Measurements from ENCODE around the gene TRAPPC8. TPM values are rescaled to one million over a fixed set of nuclear protein-coding genes. Genes with fewer than 3 reads are reported as not detected.
A peak's percentile ranks its signal among the peaks of the same experiment; 100 is the strongest.

The TRAPPC8 gene
- total and polyA plus RNA-seq, 2 experiments from 2014 or later, result 27.2 to 66.2 TPM

DNA sequence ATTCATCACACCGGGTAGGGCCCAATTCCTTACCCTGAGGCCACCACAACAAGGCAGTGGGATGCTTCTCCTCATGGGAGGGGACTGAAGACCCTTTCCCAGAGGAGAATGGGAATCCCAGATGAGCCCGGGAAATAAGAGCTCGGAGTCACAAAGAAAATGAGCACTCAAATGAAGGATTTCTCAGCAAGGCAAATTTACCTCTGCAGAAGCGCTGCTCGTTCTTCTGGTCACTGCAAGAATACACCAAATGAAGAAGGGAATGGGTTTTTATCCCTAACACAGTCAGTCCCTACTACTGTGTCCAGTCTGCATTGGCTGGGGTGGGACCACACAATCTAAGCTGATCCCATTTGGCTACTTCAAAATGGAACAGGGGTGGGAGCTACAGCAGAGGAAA lies 35.7 kb upstream of the TRAPPC8 start:
- no peaks in the 10 kb centered on the region for H3K4me1 ChIP-seq (ENCODE audit: insufficient read depth)
- no peaks in the 10 kb centered on the region for H3F3A ChIP-seq (replicated peaks; ENCODE audit: low read depth)
- no peaks in the 10 kb centered on the region for H4K20me1 ChIP-seq (replicated peaks; ENCODE audit: insufficient read depth)
- H3K4me3 ChIP-seq, result no peak overlapping the region
- no peak overlapping the region for H3K4me2 ChIP-seq
- Mint-ChIP-seq H3K9me3 (peaks cover 60% of the 10 kb centered on the region), H3K4me3 (no peak overlapping the region), H3K27me3 (ENCODE audit: insufficient read depth, low read depth, poor library complexity) (peaks cover 5% of the 10 kb centered on the region), H3K36me3 (ENCODE audit: low read depth) (peaks cover 38% of the 10 kb centered on the region), H3K27ac (no peak overlapping the region), H3K4me1 (no peaks in the 10 kb centered on the region)
- H2AFZ ChIP-seq, result no peak overlapping the region
- no peaks in the 10 kb centered on the region; the same call in 1 of the 2 replicates for H3K36me3 ChIP-seq (ENCODE audit: insufficient read depth)
- H3K9me2 ChIP-seq (ENCODE audit: insufficient read depth), result peaks cover 6% of the 10 kb centered on the region; the same call in 1 of the 2 replicates
- no peaks in the 10 kb centered on the region for H3K79me2 ChIP-seq (replicated peaks; ENCODE audit: insufficient read depth)
- no peaks in the 10 kb centered on the region for H3K27me3 ChIP-seq (ENCODE audit: insufficient read depth)
- TF ChIP-seq, protein P1, sequence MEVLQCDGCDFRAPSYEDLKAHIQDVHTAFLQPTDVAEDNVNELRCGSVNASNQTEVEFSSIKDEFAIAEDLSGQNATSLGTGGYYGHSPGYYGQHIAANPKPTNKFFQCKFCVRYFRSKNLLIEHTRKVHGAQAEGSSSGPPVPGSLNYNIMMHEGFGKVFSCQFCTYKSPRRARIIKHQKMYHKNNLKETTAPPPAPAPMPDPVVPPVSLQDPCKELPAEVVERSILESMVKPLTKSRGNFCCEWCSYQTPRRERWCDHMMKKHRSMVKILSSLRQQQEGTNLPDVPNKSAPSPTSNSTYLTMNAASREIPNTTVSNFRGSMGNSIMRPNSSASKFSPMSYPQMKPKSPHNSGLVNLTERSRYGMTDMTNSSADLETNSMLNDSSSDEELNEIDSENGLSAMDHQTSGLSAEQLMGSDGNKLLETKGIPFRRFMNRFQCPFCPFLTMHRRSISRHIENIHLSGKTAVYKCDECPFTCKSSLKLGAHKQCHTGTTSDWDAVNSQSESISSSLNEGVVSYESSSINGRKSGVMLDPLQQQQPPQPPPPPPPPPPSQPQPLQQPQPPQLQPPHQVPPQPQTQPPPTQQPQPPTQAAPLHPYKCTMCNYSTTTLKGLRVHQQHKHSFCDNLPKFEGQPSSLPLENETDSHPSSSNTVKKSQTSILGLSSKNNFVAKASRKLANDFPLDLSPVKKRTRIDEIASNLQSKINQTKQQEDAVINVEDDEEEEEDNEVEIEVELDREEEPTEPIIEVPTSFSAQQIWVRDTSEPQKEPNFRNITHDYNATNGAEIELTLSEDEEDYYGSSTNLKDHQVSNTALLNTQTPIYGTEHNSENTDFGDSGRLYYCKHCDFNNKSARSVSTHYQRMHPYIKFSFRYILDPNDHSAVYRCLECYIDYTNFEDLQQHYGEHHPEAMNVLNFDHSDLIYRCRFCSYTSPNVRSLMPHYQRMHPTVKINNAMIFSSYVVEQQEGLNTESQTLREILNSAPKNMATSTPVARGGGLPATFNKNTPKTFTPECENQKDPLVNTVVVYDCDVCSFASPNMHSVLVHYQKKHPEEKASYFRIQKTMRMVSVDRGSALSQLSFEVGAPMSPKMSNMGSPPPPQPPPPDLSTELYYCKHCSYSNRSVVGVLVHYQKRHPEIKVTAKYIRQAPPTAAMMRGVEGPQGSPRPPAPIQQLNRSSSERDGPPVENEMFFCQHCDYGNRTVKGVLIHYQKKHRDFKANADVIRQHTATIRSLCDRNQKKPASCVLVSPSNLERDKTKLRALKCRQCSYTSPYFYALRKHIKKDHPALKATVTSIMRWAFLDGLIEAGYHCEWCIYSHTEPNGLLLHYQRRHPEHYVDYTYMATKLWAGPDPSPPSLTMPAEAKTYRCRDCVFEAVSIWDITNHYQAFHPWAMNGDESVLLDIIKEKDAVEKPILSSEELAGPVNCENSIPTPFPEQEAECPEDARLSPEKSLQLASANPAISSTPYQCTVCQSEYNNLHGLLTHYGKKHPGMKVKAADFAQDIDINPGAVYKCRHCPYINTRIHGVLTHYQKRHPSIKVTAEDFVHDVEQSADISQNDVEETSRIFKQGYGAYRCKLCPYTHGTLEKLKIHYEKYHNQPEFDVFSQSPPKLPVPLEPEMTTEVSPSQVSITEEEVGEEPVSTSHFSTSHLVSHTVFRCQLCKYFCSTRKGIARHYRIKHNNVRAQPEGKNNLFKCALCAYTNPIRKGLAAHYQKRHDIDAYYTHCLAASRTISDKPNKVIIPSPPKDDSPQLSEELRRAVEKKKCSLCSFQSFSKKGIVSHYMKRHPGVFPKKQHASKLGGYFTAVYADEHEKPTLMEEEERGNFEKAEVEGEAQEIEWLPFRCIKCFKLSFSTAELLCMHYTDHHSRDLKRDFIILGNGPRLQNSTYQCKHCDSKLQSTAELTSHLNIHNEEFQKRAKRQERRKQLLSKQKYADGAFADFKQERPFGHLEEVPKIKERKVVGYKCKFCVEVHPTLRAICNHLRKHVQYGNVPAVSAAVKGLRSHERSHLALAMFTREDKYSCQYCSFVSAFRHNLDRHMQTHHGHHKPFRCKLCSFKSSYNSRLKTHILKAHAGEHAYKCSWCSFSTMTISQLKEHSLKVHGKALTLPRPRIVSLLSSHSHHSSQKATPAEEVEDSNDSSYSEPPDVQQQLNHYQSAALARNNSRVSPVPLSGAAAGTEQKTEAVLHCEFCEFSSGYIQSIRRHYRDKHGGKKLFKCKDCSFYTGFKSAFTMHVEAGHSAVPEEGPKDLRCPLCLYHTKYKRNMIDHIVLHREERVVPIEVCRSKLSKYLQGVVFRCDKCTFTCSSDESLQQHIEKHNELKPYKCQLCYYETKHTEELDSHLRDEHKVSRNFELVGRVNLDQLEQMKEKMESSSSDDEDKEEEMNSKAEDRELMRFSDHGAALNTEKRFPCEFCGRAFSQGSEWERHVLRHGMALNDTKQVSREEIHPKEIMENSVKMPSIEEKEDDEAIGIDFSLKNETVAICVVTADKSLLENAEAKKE (CRISPR knock-in tag; IDR thresholded peaks at IDR 0.05), result no peak
- ATAC-seq, result no peak
- peak; percentile 17 for DNase-seq (ENCODE audit: low spot score)
- no peak overlapping the region for H3K27ac ChIP-seq (ENCODE audit: low read depth)

DNA sequence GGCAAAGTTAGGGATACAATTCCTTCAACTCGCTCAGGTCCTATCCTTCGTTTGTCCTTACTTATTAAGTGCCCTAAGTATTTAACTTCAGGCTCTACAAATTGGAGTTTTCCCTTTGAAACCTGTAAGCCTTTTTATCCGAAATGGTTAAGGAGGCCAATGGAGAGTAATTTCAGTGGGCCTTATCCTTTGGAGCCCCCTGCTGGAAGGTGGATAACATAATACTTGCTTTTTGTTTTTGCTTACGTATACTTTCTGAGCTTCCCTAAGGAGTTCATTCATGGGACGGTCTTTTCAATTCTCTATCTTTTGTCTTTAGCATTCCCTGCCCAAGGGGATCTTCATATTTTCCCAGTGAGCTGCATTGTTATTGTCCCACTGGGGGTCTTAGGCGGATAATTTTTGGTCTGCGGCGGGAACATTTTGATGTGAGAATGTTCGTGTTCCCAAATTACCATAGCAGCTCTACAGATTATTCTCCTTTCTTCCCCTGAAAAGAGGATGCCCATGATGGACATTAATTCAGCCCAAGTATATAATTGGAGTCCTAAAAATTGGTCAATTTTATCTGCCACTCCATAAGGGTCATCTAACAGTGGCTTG lies 34.4 kb upstream of the TRAPPC8 start:
- Histone ChIP-seq H3K4me2 (no peak overlapping the region), H3K27ac (ENCODE audit: low read depth) (no peak overlapping the region), H3K9me2 (ENCODE audit: insufficient read depth) (peaks cover 2% of the 10 kb centered on the region; the same call in 1 of the 2 replicates), H3K79me2 (replicated peaks; ENCODE audit: insufficient read depth) (no peaks in the 10 kb centered on the region), H3K27me3 (ENCODE audit: insufficient read depth) (no peaks in the 10 kb centered on the region), H4K20me1 (replicated peaks; ENCODE audit: insufficient read depth) (no peaks in the 10 kb centered on the region), H3K4me3 (no peak overlapping the region), H2AFZ (peak overlapping the region; percentile 30; the same call in 1 of the 2 replicates), H3K36me3 (ENCODE audit: insufficient read depth) (no peaks in the 10 kb centered on the region; the same call in 1 of the 2 replicates), H3K4me1 (ENCODE audit: insufficient read depth) (no peaks in the 10 kb centered on the region), H3F3A (replicated peaks; ENCODE audit: low read depth) (no peaks in the 10 kb centered on the region)
- Mint-ChIP-seq H3K27ac (no peak overlapping the region), H3K4me1 (no peaks in the 10 kb centered on the region), H3K9me3 (peaks cover 71% of the 10 kb centered on the region), H3K27me3 (ENCODE audit: insufficient read depth, low read depth, poor library complexity) (peaks cover 5% of the 10 kb centered on the region), H3K36me3 (ENCODE audit: low read depth) (peaks cover 44% of the 10 kb centered on the region), H3K4me3 (no peak overlapping the region)
- peak; percentile 86 for ATAC-seq
- peak; percentile 89 for DNase-seq (ENCODE audit: low spot score)
- TF ChIP-seq CREB1 (CRISPR knock-in tag; IDR thresholded peaks at IDR 0.05; ENCODE audit: low read depth) (peak; percentile 46; the same call in 1 of the 2 replicates), ZNF331 (CRISPR knock-in tag; IDR thresholded peaks at IDR 0.05; ENCODE audit: low read depth) (no peak)
- TF ChIP-seq, protein P2, sequence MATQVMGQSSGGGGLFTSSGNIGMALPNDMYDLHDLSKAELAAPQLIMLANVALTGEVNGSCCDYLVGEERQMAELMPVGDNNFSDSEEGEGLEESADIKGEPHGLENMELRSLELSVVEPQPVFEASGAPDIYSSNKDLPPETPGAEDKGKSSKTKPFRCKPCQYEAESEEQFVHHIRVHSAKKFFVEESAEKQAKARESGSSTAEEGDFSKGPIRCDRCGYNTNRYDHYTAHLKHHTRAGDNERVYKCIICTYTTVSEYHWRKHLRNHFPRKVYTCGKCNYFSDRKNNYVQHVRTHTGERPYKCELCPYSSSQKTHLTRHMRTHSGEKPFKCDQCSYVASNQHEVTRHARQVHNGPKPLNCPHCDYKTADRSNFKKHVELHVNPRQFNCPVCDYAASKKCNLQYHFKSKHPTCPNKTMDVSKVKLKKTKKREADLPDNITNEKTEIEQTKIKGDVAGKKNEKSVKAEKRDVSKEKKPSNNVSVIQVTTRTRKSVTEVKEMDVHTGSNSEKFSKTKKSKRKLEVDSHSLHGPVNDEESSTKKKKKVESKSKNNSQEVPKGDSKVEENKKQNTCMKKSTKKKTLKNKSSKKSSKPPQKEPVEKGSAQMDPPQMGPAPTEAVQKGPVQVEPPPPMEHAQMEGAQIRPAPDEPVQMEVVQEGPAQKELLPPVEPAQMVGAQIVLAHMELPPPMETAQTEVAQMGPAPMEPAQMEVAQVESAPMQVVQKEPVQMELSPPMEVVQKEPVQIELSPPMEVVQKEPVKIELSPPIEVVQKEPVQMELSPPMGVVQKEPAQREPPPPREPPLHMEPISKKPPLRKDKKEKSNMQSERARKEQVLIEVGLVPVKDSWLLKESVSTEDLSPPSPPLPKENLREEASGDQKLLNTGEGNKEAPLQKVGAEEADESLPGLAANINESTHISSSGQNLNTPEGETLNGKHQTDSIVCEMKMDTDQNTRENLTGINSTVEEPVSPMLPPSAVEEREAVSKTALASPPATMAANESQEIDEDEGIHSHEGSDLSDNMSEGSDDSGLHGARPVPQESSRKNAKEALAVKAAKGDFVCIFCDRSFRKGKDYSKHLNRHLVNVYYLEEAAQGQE (IDR thresholded peaks at IDR 0.05; ENCODE audit: unreplicated experiment), result no peak
